Esophagus muscularis mucosa (tissue), 3 donors: ENCODE data around the gene SSBP4.

Experiments used
- POLR2A ChIP-seq: fragments of 450-650 bp; IDR thresholded peaks from one replicate; pipeline ENCODE4 v1.6.1; 2017; ENCODE audit warnings: antibody characterized with exemption, moderate library complexity, mild to moderate bottlenecking, low read depth
- TF ChIP-seq, protein P1 (sequence below), 3 experiments: fragments of 200-600 bp in 2 of 3; fragments of 450-650 bp in 1 of 3; sonication (generic) in 2 of 3; IDR thresholded peaks; one replicate each; pipeline ENCODE4 v1.5.1; 2017 to 2019; ENCODE audit warnings: antibody characterized with exemption in 3 of 3, mild to moderate bottlenecking in 2 of 3, moderate library complexity in 1 of 3

DNA sequence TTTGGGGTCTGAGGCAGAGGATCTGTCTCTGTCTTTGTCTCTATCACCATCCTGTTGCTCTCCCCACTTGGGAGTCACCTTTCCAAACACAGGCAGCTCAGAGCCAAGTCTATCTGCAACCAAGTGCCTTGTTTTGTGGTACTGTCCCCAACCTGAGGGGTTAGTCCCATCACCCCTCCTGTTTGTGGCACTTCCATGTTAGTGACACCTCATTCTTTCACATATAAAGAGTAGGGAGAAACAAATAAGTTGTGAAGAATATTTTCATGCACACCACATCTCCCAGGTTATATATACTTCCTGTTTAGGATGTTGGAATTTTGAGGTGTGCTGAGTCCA, 29.5 kb upstream of the SSBP4 start:
- TF ChIP-seq, protein P1, sequence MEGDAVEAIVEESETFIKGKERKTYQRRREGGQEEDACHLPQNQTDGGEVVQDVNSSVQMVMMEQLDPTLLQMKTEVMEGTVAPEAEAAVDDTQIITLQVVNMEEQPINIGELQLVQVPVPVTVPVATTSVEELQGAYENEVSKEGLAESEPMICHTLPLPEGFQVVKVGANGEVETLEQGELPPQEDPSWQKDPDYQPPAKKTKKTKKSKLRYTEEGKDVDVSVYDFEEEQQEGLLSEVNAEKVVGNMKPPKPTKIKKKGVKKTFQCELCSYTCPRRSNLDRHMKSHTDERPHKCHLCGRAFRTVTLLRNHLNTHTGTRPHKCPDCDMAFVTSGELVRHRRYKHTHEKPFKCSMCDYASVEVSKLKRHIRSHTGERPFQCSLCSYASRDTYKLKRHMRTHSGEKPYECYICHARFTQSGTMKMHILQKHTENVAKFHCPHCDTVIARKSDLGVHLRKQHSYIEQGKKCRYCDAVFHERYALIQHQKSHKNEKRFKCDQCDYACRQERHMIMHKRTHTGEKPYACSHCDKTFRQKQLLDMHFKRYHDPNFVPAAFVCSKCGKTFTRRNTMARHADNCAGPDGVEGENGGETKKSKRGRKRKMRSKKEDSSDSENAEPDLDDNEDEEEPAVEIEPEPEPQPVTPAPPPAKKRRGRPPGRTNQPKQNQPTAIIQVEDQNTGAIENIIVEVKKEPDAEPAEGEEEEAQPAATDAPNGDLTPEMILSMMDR (IDR thresholded peaks at IDR 0.05), result no peak
- TF ChIP-seq POLR2A, result no peak
